GM18867 (cell line): ENCODE data around the gene NBAS.
"Not testable (repeated sequence)": the region's sequence is repeated elsewhere in the genome, so short reads cannot be mapped to it uniquely, and the experiment has no call there.

Experiments used
- ATAC-seq: cut with Tn5 transposase; IDR thresholded peaks from one replicate; pipeline ENCODE4 v1.9.1; 2021; ENCODE audit warnings: mild to moderate bottlenecking, moderate library complexity; ENCODE audit not compliant: unreplicated experiment

Gene NBAS

DNA sequence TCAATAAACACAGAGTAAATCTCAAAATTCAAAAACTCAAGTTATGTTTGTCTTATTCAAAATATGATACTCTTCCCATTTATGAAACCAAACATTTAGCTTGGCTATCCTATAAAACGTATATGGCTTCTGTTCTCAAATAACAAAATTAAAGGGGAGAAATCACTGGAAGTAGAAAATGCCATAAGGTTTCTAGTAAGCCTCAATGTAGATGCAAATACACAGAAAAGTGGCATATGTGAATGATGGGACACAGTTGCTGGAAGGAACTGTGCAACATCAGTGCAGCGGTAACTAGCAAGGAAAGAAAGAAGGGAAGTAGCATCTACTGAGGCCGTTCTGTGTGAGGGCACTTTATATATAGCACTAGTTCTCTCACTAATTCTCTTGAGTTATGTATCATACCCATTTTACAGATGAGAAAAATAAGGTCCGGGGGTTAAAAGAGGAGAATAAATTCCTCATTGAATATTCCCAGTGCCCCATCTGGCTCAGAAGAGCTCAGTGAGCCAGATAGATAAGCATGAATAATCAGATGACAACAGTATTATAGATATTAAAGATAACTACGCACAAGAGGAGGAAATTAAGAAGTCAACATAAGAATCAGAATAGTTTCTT, 27.2 kb downstream of the NBAS start:
- ATAC-seq = no peak

DNA sequence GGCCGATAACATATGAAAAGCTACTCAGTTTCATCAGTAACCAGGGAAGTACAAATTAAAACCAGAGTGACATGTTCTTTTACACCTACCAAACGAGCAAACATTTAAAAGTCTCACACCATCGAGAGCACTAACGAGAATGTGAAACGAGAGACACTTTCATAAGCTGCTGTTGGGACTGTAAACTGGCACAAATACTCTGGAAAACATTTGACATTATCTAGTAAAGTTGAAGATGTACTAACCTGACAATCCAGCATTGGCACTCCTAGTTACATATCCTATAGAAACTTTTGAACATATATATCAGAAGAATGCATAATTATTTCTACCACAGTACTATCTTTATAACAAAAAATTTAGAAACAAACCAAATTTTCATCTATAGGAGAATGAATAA, 28.1 kb downstream of the NBAS start:
- no peak for ATAC-seq

DNA sequence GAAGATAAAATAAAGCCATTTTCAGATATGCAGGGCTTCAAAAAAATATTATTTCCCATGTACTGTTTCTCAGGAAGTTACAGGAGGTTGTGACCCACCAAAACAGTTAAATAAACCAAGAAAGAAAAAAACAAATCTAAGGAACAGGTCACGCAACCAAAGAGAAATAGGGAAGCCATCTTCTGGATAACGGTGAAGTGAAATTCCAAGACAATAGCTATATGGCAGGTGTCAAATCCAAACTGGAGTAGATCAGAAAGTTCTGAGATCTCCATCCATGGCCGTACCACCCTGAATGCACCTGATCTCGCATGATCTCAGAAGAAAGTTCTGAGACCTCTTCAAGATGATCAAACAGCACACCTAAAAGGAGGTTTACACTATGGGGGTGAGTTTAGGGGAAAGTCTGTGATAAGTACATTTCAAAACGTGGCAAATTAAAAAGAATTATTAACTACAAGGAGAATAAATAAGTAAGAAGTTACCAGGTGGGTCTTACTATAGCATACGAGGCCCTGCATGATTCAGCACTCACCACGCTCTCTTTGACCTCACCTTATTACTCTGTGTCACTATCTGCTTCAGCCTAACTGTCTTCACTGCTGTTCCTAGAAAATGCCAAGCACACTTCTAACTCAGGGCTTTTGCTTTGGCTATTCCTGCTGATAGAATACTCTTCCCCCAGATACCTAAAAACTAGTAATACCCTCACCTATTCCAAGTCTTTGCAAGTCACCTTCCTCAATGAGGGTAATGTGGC, 29.9 kb downstream of the NBAS start:
- ATAC-seq = no peak

DNA sequence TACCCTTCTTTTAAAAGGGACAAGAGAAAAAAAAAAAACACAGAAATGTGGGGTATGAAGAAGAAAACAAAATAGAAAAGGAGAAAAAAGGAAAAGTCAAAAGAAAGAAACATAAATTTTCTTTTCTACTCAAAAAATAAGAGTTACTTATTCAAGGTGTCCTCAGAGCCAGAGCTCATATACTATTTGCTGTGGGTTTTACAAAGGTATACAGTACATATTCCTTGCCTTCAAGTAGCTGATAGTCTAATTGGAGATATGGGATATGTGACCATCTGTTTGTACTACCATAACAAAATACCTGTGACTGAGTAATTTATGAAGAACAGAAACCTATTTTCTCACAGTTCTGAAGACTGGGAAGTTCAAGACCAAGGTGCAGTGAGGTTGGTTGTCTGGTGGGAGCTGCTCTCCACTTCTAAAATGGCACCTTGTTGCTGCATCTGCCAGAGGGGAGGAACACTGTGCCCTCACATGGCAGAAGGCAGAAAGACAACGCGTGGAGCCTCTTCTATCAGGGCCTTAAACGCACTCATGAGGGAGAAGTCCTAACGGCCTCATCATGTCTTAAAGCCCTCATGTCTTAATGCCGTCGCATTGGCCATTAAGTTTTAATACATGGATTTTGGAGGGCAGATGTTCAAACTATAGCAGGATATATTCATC, 33.9 kb downstream of the NBAS start:
- no peak for ATAC-seq

DNA sequence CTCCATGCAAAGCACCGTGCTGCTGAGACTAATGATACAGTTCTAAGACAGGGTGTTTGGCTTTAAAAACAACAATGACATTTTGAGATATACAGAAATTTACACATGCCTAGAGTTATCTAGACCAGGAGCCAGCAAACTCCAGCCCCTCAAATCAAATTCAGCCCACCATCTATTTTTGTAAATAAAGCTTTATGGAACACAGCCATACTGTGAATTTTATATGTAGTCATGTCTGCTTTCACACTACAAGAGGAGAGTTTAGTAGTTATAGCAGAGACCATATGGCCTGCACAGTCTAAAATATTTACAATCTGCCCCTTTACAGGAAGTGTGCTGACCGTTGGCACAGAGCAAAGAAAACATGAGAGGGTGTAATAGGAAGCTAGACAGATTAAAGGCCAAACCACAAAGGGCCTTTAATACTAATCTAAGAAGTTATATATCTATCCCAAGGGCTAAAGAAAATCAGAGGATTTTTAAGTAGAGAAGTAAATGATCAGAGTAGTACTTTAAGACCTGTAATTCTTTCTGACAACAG, 39.4 kb downstream of the NBAS start:
- no peak for ATAC-seq

DNA sequence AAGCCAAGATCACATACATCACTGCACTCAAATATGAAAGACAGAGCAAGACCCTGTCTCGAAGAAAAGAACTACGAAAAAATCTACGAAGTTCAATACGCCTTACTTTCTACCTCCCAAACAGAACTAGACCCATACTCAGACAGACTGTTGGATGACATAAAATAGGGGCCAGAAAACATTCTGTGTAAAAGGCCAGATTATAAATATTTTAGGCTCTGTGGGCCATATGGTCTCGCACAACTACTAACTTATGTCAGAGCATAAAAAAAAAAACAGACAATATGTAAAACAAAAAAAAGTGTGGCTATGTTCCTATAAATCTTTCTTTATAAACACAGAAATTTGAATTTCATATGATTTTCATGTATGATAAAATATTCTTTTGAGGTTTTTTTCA, 40.8 kb downstream of the NBAS start:
- ATAC-seq = no peak

DNA sequence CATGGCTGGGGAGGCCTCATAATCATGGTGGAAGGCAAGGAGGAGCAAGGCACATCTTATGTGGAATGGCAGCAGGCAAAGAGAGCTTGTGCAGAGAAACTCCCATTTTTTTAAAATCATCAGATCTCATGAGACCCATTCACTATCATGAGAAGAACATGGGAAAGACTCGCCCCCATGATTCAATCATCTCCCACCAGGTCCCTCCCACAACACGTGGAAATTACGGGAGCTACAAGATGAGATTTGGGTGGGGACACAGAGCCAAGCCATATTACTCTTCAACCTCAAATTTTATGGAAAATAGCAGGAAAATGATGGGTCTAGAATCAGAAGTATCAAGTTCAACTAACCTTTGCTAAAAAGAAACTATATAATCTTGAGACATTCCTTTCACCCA, 42.4 kb downstream of the NBAS start:
- ATAC-seq = not testable (repeated sequence)

DNA sequence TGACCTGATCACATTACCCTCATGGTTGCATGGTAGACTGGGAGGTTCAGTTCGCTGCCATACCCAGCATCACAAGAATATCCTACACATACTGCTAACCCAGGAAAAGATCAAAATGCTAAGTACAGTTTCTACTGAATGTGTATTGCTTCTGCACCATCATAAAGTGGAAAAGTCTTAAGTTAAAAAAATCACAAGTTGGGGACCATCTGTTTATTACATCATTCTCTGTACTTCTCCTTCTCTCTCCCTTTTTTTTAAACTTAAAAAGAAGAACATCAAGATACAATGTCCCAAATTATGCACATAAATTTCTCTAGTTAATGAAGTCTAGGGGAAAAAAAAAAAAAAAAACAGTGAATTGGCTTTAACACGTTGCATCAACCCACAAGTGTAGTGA, 43.3 kb downstream of the NBAS start:
- no peak for ATAC-seq

DNA sequence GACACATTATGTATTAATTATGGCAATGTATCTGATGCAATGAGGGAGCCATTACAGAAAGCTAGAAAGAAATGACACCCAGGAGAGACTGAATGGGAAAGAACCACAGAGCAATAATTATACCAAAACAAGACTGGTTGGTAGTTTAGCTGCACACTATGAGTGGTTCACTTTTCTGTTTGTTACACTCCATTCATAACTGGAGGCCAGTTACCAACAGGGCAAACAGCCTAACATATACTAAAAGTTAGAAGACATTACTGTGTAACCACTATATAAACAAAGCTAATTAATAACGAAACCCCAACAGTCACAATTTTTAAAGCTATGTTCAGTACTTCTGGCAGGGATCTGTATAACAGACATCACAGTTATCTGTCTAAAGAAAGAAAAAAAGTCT, 49.4 kb downstream of the NBAS start:
- no peak for ATAC-seq

DNA sequence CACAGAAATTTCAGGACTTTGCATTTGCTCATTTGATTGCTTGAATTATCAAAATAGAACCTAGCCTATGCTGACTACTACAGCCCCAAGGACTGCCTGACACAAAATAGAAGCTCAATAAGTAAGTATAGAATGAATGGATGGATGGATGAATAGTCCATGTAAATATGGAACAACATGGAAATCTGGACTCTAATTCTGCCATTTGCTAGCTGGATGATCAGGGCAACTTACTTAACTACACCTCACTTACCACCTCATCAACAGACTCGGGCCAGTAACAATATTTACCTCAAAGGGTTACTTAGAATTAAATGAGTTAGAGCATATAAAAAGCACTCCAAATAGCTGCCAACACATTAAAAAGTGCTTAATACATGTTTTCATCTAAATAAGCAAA, 50.6 kb downstream of the NBAS start:
- no peak for ATAC-seq

DNA sequence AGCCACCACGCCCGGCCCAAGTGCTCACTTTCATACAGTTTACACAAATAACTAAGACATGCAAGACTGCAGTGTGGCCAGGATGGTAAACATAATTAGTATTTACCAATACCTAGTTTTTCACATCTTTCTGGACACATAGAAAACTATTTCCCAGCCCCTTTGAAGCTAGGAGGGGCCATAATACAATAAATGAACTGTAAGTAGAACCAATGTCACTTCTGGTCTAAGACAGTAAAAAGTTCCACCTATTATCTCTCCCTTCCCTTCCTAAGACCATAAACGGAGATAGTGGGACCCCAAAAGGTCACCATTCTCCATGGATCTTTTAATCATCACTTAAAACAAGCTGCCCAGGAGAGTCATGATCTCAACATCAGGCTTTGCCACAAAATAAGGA, 51.0 kb downstream of the NBAS start:
- no peak for ATAC-seq

DNA sequence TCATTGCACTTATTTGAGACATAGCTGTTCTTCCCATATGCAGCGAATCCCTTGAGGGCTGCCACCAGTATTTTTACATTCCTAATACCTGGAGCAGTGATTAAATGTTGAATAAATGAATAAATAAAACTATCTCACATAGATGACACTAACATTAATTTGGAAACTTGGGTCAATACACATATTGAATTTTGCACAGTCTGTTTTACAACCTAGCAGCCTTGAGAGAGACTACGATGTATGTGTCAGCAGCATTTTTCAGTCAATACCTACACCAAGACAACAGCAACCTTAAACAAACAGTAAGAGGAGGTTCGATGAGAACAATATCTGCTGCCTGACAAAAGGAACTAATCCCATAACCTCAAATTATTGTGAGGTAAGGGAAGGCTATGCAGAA, 53.4 kb downstream of the NBAS start:
- ATAC-seq = no peak

DNA sequence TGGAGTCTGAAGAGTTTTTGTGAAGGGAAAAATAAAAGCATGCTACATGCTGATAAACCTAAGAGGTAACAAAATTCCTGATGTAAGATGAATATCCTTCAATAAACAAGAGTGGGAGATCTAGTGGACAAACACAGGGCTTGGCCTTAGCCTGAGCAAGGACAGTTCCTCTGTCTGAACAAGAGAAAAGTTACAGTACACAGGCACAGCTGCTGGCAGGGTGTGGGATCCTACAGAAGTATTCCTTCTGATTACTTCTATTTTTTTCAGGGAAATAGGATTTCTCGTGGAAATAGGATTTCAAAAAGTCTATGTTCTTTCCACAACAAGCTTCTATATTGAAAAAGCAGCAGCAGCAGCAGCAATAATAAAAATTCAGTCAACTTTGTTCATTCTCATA, 54.1 kb downstream of the NBAS start:
- ATAC-seq = no peak

DNA sequence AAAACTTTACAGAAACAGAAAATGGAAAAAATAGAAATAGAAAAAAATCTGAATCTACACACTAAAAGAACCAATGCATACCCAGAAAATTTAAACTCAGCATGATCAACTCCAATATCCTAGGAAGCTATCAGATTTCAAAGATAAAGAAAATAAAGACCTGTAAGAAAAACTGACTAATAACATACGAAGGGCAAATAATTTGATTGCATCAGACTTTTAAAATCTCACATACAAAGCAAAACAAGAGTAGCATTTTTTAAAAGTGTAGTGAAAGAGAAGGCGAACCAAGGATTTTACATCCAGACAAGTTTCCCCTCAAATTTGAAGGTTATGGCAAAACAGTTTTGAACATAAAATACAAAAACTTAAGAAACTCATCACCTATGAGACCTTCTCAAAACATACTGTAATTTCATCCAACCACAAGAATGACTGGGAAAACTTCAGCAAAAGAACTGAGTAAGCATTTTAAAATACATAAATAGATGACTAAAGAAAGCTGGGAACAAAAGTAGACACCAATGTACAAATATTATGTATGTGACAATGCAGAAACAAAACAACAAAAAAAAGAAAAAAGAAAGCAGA, 54.8 kb downstream of the NBAS start:
- no peak for ATAC-seq

DNA sequence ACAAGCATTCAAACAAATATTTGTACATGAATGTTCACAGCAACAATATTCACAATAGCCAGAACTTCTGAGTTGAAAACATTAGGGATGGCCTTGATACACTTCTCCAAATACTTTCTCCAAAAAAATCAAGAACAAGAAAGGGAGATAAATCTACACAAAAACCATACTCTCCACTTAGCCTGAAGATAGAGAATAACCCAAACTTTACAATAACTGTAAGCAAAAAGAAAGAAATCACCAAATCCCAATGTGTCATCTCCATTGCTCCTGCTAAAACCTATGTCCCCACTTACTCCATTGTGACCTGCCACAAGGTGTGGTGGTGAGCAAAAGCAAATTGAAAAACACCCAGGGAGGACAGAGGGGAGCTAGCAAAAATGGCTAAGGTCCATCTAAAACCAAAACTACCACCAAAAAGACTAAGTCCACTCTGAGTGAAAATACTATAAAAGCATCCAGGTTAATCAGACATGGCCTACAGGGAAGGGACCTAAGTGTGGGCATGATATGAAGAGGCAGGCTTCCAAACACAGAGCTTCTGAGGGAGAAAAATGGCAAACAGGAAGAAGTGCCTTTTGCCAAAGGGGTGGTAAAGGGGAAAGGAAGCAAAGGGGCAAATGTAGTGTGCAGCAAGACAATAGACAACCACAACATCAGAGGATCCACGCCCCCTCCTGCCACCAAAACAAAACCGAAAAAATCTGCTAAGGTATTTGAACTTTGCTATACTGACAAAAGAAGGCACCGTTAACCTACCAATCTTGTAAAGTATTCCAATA, 56.1 kb downstream of the NBAS start:
- ATAC-seq = no peak

DNA sequence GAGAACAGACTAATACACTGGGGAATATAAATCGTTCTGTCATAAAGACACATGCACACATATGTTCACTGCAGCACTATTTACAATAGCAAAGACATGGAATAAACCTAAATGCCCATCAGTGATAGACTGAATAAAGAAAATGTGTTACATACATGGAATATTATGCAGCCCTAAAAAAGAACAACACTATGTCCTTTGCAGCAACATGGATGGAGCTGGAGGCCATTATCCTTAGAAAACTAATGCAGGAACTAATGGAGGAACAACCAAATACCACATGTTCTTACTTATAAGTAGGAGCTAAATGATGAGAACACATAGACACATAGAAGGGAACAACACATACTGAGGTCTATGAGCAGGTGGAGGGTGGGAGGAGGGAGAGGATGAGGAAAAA, 61.9 kb downstream of the NBAS start:
- not testable (repeated sequence) for ATAC-seq

DNA sequence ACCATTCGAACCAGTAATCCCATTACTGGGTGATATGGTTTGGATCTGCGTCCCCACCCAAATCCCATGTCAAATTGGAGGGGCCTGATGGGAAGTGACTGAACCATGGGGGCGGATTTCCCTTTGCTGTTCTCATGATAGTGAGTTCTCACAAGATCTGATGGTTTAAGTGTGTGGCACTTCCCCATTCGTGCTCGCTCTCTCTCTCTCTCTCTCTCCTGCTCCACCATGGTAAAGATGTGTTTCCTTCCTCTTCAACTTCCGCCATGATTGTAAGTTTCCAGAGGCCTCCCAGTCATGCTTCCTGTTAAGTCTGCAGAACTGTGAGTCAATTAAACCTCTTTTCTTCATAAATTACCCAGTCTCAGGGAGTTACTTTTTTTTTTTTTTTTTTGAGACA, 62.6 kb downstream of the NBAS start:
- ATAC-seq = no peak

DNA sequence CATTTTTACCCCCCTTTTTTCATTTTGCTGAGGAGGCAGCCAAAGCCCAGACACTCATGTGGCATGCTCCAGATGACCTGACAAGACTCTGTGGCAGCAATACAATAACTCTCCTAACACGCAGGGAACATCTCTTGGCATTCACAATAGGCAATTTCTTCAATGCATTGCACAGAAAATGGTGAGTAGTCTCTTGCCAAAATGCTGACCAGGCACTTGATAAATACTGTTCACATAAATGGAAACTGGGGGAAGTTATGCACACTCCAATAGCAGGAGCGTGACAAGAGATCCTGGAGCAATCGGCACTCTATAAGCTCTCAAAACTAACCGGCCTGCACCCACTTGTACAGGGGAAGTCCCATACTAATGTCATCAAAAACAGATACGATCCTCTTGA, 66.3 kb downstream of the NBAS start:
- no peak for ATAC-seq

DNA sequence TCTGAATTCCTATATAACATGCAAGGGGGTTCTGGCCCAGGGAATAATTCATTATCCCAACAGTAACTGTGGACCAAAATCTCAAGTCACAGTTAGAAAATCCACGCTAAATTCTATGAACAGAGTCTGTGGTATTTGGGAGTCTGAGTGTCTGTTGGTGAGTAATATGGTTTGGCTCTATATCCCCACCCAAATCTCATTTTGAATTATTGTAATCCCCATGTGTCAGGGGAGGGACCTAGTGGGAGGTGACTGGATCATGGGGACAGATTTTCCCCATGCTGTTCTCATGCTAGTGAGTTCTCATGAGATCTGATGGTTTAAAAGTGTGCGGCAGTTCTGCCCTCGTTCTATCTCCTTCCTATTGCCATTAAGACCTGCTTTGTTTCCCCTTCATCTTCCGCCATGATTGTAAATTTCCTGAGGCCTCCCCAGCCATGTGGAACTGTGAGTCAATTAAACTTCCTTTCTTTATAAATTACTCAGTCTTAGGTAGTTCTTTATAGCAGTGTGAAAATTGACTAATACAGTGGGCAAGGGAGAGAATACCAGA, 68.3 kb downstream of the NBAS start:
- no peak for ATAC-seq

DNA sequence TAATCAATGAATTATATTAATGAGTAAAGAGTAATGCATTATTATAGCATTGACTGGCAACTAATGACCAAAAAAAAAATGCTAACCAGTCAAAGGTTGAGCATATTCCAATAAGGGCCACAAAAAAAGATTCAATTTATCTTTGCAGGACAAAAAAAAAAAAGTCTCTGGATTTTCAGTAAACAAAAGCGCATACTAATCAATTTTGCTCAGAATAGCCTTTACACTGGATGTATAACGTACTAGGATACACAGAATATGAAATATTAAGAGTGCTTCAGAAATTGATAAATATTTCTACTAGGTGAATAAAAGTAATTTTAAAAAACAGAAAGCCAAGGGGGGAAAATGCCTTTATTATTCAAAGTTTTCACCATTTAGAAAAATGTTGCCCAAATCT, 74.4 kb downstream of the NBAS start:
- ATAC-seq = no peak

DNA sequence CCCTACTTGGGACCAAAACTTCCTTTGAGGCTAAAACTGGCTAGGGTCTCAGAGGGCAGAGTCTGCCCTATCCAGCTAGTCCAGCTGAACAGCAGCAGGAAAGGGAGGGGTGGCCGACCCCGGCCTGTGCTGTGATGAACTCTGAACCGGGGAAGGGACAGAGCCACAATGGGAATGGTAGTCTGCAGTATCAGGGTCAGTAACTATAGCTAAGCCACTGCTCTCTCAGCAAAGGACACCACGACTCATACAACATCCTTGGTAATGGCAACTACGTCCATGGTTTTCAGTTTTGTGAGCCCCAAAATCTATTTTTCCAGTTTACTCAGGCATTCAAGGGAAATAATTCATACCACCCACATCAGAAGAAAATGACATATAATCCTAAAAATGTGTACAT, 75.2 kb downstream of the NBAS start:
- ATAC-seq = no peak
